ENCODE results near the gene WDR38. TPM values are rescaled to one million over a fixed set of nuclear protein-coding genes. Genes with fewer than 3 reads are reported as not detected.

The WDR38 gene
- total RNA-seq, 1 experiment from 2014 or later: not detected

GRCh38 chr9:124857533-124858162 lies 4.4 kb downstream of the WDR38 start:
- ChIA-PET CTCF (interaction anchor here (0.7 to 29.4 kb wide), 7 partner anchors 9 to 83 kb away, joined by 3 to 927 read pairs (median 3); partner anchors contain the start of genes NR6A1 and OLFML2A), POLR2A (interaction anchor here (1.4 to 15.3 kb wide), 4 partner anchors 12 to 84 kb away, joined by 3 to 299 read pairs (median 13); partner anchors contain the start of genes NR6A1 and OLFML2A)
- TF ChIP-seq CTCF (IDR thresholded peaks at IDR 0.05; ENCODE audit: unreplicated experiment): no peak
- intact Hi-C loops (cut with micrococcal nuclease): no loop called here
- H3K4me1 Mint-ChIP-seq (ENCODE audit: insufficient read depth, unreplicated experiment): peaks cover 16% of the 10 kb centered on the region
- H3K36me3 Mint-ChIP-seq (ENCODE audit: insufficient read depth, unreplicated experiment): peaks cover 59% of the 10 kb centered on the region
- BruUV-seq (replicated peaks): no TSS peak
- H3K9me3 Mint-ChIP-seq (ENCODE audit: unreplicated experiment): no peaks in the 10 kb centered on the region
- no peaks in the 10 kb centered on the region for H3K27me3 Mint-ChIP-seq (ENCODE audit: insufficient read depth, unreplicated experiment)
- DNase-seq (ENCODE audit: unreplicated experiment): no peak
- H3K27ac Mint-ChIP-seq (ENCODE audit: low read depth, unreplicated experiment): no peak overlapping the region
- H3K4me3 Mint-ChIP-seq (ENCODE audit: unreplicated experiment): no peak overlapping the region

DNA sequence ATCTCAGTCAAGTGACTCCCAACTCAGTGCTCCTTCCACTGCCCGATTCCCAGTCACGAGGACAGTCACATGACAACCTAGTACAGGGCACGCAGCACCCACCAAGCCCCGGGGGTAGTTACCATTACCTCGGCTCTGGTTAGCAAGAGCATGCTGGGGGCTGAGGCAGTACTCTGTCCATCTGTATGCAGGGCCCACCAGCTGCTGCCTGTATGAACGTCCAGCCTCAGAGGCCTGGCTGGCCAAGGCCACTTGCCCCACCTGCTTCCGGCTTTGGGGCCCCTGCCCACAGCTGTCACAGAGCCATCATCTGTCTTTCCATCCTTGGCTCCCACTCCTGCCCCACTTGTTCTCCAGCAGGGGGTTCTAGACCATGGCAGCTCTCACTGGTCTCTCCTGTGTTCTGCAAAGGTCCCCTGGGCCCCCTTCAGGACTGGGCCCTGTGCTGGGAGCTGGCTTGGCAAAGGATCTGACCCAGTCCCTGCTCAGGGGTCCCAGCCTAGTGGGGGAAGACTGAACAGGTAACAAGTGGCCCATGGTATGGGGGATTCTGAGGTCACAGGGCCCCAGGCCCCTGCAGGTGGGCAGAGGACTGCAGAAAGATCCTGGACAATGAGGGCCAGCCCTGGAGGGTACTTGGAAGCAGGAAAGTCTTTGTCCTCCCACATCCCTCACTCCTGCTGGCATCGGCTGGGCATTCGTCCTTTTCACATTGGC lies 5.2 kb downstream of the WDR38 start:
- Mint-ChIP-seq H3K27me3 (ENCODE audit: insufficient read depth, unreplicated experiment) (no peaks in the 10 kb centered on the region), H3K4me3 (ENCODE audit: unreplicated experiment) (no peak overlapping the region), H3K36me3 (ENCODE audit: insufficient read depth, unreplicated experiment) (peaks cover 59% of the 10 kb centered on the region), H3K27ac (ENCODE audit: low read depth, unreplicated experiment) (no peak overlapping the region), H3K9me3 (ENCODE audit: unreplicated experiment) (no peaks in the 10 kb centered on the region), H3K4me1 (ENCODE audit: insufficient read depth, unreplicated experiment) (peaks cover 15% of the 10 kb centered on the region)
- ChIA-PET POLR2A (interaction anchor here (0.8 to 15.3 kb wide), 4 partner anchors 11 to 378 kb away, joined by 3 to 299 read pairs (median 76); partner anchors contain the start of genes NR6A1 and OLFML2A), CTCF (interaction anchor here (0.9 to 29.4 kb wide), 5 partner anchors 8 to 84 kb away, joined by 3 to 927 read pairs (median 3); partner anchors contain the start of genes NR6A1 and OLFML2A)
- intact Hi-C loops (cut with micrococcal nuclease): no loop called here
- DNase-seq (ENCODE audit: unreplicated experiment): no peak
- no TSS peak for BruUV-seq (replicated peaks)
- TF ChIP-seq CTCF (IDR thresholded peaks at IDR 0.05; ENCODE audit: unreplicated experiment): no peak

DNA sequence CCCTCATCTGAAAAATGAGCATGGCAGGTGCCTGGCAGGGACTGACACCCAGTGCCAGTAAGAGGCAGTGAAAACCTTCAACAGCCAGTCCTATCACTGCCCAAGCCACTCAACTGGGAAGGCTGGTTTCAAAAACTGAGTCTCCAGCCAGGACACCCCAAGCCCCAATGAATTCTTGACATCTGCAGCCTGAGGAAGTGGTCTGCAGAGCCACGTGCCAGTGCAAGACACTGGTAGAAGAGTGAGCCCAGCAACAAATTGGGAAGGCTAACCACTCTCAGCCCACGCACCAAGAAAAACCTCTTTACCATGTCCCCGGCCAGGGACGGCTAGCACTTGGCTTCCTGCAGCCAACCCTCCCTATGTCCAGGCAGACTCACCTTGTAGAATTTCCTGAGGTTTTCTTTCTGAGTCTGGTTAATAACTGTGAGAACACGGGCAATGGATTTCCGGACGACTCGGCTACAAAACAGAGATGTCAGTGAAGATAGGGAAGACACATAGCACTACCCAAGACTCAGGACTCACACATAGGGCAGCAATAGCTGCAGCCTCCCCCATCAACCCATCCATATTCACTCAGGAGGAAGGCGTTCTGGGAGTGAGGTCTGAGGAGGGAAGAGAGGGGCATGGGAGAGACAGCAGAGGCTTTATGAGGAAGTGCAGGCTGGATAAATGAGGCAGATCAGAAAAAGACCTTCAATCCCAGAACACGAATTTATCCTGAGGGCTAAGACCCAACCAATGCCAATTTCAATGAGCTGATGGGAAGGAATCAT lies 6.7 kb downstream of the WDR38 start:
- Mint-ChIP-seq H3K4me3 (ENCODE audit: unreplicated experiment) (peak overlapping the region; percentile 81), H3K27me3 (ENCODE audit: insufficient read depth, unreplicated experiment) (no peaks in the 10 kb centered on the region), H3K9me3 (ENCODE audit: unreplicated experiment) (no peaks in the 10 kb centered on the region), H3K4me1 (ENCODE audit: insufficient read depth, unreplicated experiment) (peaks cover 22% of the 10 kb centered on the region), H3K27ac (ENCODE audit: low read depth, unreplicated experiment) (peak overlapping the region; percentile 77), H3K36me3 (ENCODE audit: insufficient read depth, unreplicated experiment) (peaks cover 59% of the 10 kb centered on the region)
- TF ChIP-seq CTCF (IDR thresholded peaks at IDR 0.05; ENCODE audit: unreplicated experiment): no peak
- ChIA-PET POLR2A (interaction anchor here (0.6 to 15.3 kb wide), 11 partner anchors 11 to 447 kb away, joined by 3 to 299 read pairs (median 14); partner anchors contain the start of genes NR6A1 and OLFML2A), CTCF (interaction anchor here (0.6 to 29.4 kb wide), 9 partner anchors 9 to 149 kb away, joined by 3 to 927 read pairs (median 3); partner anchors contain the start of genes NR6A1 and OLFML2A)
- intact Hi-C loops (cut with micrococcal nuclease): loop anchor here (5.0 kb wide), 1 partner anchor 512 kb away; no protein-coding TSS in a partner anchor
- no peak for DNase-seq (ENCODE audit: unreplicated experiment)
- BruUV-seq (replicated peaks): no TSS peak

Measured in MCF 10A (cell line).